ENCODE data around the gene PIK3R1.
"Not testable (repeated sequence)": the region's sequence is repeated elsewhere in the genome, so short reads cannot be mapped to it uniquely, and the experiment has no call there.

Gene PIK3R1

DNA sequence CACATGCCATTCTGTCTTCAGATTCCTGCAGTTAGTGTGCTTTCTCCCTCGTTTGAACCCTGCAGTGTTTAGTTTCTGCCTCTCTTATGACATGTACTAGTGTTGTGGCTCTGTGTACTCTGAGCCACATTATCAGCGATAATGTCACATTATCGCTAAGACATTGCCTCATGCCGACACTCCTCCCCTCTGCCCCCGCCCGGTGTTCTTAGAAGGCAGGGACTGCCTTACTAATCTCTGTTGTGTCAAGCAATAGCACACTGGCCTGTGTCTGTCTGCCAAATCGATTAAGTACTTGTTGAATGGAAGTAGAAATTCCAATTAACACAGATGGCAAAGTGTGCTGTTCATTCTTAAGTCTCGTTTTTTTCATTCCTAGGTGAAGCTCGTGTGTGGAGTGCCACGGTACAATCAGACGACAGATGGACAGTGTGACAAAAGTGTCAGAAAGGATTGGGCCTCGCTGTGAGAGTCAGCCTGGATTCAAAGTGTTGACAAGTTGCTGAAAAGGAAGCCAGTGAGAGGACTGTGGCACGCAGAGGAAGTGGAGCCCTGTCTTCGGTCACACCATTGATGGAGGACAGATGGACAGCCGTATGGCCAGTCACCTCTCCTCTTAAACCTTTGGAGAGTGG is 10.5 kb downstream of the PIK3R1 start:
- no peak for DNase-seq (ENCODE audit: low read depth in 4 of 4, low spot score in 1 of 4)

DNA sequence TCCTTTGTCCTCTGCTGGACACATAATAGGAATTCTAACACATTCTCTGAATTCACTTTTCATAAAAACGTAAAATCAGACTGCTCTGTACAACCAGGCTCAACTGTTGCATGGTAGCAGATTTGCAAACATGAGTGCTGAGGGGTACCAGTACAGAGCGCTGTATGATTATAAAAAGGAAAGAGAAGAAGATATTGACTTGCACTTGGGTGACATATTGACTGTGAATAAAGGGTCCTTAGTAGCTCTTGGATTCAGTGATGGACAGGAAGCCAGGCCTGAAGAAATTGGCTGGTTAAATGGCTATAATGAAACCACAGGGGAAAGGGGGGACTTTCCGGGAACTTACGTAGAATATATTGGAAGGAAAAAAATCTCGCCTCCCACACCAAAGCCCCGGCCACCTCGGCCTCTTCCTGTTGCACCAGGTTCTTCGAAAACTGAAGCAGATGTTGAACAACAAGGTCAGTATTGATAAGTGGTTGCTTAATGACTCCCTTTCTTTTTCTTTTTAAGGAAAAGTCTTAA is 11.1 kb downstream of the PIK3R1 start:
- DNase-seq (ENCODE audit: low read depth in 4 of 4, low spot score in 1 of 4), result no peak

DNA sequence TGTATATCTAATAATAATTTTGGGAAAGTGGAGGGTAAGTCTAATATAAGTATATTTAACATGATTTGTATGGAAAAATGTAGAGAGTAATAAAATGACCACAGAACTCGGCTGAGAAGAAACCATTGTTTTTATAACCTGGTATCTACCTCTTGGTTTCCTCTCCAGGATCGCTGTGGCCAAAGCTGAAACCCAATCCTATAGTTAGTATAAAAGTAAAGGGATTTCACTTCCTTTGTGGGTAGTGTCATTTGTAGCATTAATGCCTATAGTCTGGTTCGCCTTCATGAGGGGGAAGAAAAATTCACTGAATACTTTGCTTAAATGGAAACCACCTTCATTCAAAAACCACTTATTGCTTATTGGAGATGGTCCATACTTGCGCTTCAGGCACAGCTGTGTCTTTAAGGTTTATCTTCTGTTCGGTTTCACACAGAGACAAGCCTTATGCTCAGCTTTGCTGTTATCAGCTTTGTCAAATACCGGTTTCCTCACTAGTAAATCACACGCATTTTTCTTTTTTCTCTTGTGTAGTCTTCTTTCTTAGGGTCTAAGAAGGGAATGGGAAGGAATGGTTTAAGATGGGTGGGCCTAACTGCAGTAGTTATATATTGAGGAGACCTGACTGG is 12.1 kb downstream of the PIK3R1 start:
- DNase-seq (ENCODE audit: low read depth in 4 of 4, low spot score in 1 of 4), result no peak

DNA sequence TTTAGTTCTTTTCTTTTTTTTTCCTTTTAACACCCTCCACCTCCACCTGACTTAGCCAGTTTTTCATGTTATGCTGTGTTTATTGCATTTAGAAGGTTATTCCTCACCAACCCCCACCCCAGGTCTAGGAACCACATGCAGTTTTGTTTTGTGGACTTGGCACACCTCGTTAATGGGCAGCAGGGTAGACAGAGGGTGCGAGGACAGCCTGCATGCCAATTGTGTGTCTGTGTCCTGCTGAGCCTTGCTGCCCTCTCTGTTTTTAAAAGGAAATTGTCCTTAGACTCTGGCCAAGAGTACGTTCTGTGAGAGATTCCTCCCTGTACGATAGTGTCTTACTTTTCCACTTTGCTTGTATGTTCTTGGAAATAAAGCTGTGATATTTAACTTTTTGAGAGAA is 13.9 kb downstream of the PIK3R1 start:
- DNase-seq (ENCODE audit: low read depth in 4 of 4, low spot score in 1 of 4), result no peak

DNA sequence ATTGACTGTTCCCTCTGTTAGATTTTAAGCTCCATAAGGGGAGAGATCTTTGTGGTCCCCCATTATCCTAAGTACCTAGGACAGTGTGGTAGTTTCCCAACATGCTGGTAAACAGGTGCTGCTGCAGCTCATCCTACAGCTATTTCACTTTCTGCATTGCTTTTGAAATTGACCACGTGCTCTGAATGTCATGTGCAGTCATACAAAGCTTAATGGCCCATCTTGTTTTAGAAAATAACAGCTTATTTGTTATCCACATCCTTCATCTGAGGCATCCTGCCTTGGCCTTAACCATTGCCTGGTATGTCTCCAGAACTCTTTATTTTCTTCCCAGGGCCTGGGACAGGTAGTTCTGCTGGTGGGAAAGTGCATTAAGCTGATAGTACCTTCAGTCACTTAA is 14.7 kb downstream of the PIK3R1 start:
- DNase-seq (ENCODE audit: low read depth in 4 of 4, low spot score in 1 of 4), result no peak

DNA sequence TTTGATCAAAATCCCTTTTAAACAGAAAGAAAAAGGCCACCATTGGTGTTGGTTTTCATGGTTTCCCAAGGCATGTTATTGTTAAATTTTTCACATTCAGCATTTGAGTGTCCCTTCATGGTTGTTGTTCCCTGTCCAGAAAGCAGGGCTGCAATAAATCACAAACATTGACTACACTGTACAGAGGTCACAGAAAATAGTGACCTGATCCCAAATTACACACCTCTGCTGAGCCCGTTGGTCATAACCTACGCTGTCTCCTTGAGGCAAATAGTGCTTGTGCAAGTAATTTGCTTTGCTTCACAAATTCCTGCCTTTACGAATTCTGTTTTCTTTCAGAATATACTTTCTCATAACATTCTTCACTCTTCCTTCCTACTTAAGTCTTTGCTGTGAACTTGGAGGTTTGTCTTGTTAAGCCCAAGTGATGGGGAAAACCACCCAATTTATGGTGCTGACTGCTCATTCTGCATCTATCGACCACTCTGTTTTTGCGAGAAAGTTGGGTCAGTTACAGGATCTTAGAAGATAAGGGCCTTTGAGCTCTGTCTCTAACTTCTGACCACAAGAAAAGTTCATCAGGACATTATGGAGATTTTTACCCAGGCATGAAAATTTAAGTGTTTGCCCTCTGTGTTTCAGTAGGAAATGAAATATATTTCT is 16.0 kb downstream of the PIK3R1 start:
- no peak for DNase-seq (ENCODE audit: low read depth in 4 of 4, low spot score in 1 of 4)

DNA sequence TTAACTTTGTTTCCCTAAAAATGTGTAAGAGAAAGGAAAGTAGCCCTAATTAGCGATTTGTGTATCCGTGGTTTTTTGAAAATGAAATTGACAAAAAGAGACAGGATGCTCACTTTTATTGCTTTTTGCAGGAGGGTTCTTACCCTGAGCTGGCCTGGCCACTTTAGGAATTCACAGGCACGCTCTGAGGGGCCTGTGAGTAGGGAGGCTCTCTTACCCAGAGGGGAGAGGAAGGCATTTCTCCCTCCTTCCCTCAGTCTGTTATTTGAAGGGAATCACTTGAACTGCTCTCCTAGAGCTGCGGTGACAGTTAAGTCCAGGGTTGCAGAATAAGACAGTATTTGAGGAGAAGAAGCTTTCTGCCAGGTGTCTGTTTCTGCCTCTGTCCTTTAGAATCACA is 16.7 kb downstream of the PIK3R1 start:
- DNase-seq (ENCODE audit: low read depth in 4 of 4, low spot score in 1 of 4), result no peak

DNA sequence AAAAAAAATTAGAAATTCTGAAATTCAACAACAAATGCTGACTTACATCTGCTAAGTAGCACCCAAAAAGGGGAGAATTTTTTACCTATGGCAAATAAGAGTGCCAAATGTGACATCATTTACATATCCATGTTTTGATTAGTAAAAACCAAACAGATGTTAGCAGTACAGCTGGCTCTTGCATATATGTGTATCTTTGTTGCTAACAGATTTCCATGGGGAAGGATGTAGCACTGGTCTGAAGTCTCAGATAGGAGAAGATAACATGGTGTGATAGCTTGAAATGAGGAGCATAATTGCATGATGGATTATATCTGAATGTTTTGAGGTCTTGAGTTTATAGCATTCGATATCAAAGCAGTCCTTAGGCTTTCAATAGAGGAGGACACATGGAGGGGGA is 17.5 kb downstream of the PIK3R1 start:
- no peak for DNase-seq (ENCODE audit: low read depth in 4 of 4, low spot score in 1 of 4)

DNA sequence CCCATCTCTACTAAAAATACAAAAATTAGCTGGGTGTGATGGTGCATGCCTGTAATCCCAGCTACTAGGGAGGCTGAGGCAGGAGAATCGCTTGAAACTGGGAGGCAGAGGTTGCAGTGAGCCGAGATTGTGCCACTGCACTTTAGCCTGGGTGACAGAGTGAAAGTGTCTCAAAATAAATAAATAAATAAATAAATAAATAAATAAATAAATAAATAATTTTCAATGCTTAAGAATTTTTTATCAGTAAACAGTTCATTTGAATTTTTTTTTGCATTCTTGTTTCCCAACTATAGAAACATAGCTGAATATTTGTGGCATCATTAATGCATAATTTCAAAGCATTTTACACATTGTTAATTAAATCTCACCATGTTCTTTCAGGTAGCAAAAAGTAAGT is 19.7 kb downstream of the PIK3R1 start:
- DNase-seq (ENCODE audit: low read depth in 4 of 4, low spot score in 1 of 4), result not testable (repeated sequence)

DNA sequence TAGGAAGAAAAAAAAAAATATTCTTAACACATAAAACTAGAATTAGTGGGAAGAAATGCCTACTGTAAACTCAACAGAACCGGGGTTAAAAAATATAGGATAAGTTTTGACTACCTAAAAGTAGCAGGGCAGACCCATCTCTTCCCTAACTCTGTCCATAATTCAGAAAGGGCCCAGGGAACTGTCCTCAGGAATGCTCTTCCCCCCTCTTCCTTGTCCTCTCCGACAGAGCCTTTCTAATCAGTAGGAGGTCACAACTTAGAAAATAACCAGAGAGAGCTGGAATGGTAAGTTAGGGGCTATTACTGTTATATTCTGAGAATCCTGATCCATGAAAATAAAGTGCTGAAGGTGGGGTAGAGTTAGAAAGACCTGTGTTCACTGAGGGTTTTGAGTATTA is 22.2 kb downstream of the PIK3R1 start:
- DNase-seq (ENCODE audit: low read depth in 4 of 4, low spot score in 1 of 4), result no peak

DNA sequence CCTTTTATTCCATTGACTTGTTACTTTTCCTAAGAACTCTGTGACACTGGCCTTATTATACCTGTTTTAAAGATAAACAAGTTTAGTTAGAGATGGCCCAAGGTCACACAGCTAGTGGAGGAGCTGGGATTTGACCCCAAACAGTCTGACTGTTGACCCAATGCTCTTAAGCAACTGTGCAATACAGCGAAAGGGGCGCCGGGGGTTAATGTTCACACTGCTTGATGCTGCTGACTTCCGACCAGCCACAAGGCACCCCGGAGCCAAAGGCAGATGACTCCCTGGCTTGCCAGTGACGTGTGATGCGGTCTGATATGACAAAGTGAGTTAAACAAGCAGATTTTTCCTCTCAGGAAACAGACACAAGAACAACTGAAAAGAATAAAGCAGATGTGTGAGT is 23.9 kb downstream of the PIK3R1 start:
- DNase-seq (ENCODE audit: low read depth in 4 of 4, low spot score in 1 of 4), result peak; percentile 45 to 74 (median 60)

DNA sequence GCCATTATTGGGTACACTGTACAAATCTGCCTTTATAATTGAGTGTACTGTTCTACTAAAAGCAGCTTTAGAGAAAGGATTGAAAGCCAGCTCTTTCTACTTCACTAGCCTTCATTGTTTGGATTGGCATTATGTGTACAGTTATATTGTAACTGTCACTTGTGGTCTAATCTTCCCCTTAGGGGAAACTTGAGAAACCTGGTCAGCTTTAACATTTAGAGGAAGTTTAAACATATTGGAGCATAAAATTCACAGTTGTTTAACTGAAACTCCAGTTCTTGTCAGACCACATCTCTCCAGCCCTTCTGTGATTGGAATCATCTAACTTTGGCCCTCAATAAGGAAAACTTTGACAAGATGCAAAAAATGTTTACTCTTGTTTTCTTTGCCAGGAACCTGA is 24.6 kb downstream of the PIK3R1 start:
- no peak for DNase-seq (ENCODE audit: low read depth in 4 of 4, low spot score in 1 of 4)

DNA sequence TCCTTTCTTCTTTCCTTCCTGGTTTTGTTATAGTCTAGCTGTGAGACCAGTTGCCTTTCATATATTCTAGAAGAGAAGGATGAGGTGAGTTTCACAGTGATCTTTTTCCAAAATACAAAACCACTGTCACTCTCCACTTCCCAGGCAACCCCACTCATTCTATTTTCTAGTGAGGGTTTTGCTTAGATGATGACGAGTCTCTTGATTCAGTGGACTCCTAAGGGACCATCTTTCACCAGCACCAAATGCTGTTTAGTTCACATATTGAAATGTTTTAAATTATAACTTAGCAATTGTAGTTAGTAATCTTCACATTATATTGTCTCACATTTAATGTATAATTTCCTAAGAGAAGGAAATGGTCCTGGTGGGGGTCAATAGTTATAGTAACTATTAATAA is 25.2 kb downstream of the PIK3R1 start:
- no peak for DNase-seq (ENCODE audit: low read depth in 4 of 4, low spot score in 1 of 4)

DNA sequence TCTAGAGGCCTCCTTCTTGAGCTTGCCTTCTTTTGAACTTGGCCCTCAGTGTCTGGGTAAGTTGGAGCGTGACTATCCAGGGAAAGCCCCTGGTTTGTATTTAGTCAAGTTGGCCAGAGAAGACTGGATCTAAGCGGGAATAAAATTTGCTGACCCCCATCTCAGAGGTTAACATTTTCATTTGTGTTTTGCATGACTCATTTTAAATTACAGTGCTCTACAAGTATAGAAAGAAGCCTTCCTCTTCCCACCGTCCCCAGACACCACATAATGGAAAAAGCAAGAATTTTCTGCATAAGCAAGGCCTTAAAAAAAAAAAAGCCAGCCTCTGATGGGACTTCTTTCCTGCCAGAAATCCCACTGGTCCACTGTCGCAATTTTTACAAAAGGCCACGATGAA is 27.2 kb downstream of the PIK3R1 start:
- no peak for DNase-seq (ENCODE audit: low read depth in 4 of 4, low spot score in 1 of 4)

DNA sequence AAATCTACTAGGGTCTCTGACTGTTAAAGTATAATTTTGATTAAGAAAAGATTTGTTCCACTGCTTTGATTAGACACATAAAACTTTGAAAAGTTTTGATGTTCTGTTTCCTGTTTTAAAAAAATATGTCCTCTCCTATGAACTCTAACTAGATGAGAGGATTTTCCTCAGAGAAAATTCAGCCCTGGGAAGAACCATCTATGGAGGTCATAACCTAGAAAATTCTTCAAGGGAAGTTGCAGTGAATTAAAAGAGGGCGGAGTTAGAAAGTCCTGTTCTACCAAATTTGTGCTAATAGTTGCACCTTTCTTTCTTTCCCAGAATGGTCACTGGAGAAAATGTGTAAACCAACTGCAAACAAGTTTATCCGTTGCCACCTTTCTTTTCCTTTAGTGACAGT is 27.7 kb downstream of the PIK3R1 start:
- no peak for DNase-seq (ENCODE audit: low read depth in 4 of 4, low spot score in 1 of 4)

DNA sequence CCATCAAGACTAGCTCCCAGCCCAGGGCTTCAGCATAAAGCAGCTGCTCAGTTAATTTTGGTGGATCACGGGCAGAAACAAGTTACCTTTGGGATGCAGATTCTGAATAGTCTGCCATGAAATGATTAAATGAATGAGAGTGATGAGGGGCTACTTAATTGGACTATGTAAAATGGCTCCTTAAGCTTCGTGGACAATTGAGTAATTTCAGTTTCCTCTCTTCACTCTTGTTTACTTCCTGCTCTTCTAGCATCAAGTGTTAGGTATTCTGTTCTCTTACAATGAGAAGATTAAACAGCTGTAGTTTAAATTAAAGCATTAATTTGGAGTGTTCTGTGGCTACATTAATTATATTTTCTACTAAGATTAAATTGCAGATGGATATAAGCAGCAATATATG is 28.1 kb downstream of the PIK3R1 start:
- no peak for DNase-seq (ENCODE audit: low read depth in 4 of 4, low spot score in 1 of 4)

DNA sequence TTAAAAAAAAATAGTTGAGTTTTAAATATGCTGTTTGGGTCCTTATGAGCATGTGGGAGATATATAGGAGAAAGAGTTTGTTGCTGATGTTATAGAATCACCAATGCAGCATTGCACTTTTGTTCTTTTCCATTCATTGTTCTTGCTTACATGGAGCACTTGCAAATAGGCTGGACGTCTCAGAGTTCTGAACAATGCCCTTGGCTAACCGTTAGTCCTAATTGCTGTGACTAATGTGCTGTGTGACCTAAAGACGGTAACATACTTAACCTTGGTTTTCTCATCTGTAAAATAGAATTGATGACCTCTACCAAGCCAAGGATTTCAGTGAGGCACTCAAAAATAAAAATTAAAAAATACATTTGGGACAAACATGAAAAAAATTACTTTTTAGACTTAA is 29.8 kb downstream of the PIK3R1 start:
- DNase-seq (ENCODE audit: low read depth in 4 of 4, low spot score in 1 of 4), result no peak

DNA sequence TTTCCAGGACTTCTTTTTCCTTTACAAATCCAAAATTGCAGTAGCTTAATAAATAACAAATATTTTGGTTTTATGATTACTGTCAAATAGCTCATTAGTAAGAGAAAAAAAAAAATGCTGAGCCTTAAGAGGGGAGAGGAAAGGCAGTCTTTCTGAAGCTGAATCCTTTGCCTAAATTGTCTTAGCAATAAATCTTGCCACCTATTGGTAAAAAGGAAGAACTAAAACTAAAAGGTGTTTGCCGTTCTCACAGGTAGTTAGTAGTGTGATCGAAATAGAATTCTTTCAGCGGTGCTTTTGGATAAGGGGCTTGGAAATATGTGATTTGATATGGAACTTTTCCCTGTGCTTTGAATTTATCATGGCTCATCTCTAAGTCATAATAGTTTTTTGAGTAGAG is 31.2 kb downstream of the PIK3R1 start:
- no peak for DNase-seq (ENCODE audit: low read depth in 4 of 4, low spot score in 1 of 4)

DNA sequence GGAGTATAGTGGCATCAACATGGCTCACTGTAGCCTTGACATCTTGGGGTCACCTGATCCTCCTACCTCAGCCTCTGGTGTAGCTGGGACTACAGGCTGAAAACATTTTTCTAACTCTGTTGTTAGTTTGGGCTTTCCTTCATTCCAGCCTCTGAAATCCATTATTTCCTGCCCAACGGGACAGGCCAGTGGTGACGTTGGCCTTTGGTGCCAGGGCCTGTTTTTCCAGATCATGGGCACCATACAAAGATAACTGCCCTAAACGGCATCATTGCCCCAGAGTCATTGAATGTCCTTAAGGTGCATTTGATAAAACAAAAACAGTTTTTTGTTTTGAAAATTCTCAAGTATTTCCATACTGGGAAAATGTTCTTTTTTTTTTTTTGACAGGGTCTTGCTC is 32.1 kb downstream of the PIK3R1 start:
- no peak for DNase-seq (ENCODE audit: low read depth in 4 of 4, low spot score in 1 of 4)

DNA sequence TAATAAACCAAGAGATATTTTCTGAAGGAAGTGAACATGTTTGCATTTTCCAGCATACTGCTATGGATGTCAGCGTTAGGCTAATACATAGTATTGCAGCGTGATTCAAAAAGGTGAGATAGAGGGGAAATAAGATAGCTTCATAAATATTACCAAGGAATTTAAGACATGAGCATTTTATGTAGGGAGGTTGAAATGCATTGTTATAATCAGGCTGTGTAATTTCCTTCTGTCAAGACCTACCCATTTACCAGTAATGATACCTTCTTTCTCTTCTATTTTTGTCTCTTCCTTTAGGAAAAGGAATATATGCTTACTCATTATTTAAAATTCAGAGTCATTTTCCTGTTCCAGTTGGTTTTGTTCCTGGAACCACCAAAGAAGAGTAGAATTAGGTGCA is 33.3 kb downstream of the PIK3R1 start:
- no peak for DNase-seq (ENCODE audit: low read depth in 4 of 4, low spot score in 1 of 4)

DNA sequence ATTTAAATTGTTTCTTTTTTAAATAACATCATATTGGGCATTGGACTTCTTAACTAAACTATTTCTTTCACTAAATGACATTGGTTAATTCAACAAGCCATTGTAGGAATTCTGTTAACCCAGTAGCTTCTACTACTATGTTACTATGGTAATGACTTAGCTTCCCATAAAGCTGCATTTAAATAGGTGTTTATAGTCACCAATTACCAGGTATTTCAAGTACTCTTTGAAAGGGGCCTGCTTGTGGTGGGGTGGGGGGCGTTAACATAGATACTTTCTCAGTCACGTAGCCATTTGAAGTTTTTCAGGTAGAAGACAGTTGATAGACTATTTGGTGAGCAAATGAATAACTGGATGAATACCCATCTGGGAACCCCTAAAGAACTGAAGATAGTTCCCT is 34.0 kb downstream of the PIK3R1 start:
- no peak for DNase-seq (ENCODE audit: low read depth in 4 of 4, low spot score in 1 of 4)

DNA sequence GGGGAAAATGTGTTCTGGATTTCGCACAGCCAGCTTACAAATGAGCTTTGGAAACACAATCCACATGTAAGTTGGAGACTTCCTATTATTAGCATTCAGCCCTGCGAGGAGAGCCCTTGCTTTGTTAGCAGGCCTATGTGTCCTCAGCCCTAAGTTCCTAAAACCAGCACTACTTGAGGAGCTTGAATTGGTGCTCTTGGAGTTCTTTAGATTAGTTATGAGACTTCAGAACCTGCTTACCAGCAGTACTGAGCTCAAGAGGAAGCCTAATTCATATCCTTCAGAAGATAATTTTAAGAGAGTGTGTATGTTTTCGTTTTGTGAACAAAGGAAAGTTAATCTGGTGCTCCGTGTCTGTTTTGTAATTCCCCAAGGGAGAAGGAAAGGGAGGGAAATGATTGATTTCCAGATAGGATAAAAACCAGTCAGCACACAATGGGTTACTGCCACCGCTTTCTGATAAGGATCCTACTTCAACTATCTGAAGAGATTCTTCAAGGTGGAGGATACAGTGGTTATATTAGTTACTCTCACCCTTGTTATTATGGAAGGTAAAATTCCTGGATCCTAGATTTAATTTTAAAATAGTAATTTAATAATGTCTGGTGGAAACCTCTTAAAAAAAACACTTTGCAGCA is 35.2 kb downstream of the PIK3R1 start:
- no peak for DNase-seq (ENCODE audit: low read depth in 4 of 4, low spot score in 1 of 4)
